ENCODE results near the gene PHLPP1. TPM values are rescaled to one million over a fixed set of nuclear protein-coding genes. Genes with fewer than 3 reads are reported as not detected.

PHLPP1 gene
- total RNA-seq, 1 donor from 2014 or later: 18.0 TPM

DNA sequence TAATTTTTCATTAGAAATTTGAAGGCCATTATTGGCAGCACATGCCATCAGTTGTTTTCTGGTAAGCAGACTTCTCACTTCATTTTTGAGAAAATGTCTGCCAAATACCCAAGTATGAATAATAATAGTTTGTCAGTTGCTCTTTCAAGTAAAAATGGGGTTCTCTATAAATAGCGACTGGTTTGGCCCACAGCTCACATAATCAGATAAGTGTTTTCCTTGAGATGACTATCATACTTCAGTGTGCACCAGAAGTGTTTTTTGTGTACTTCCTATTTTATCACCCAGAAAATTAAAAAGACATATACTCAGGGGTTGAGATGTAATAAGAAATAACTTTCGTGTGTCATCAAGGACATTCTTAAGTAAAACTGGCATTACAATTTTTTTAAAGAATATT is 147.1 kb downstream of the PHLPP1 start:
- Mint-ChIP-seq H3K4me1 (ENCODE audit: low read depth) (peaks cover 11% of the 10 kb centered on the region), H3K9me3 (ENCODE audit: low read depth) (no peaks in the 10 kb centered on the region), H3K27ac (no peak overlapping the region), H3K36me3 (ENCODE audit: insufficient read depth) (peaks cover 3% of the 10 kb centered on the region), H3K4me3 (ENCODE audit: low read depth) (no peak overlapping the region), H3K27me3 (no peaks in the 10 kb centered on the region)
- TF ChIP-seq, protein P1, sequence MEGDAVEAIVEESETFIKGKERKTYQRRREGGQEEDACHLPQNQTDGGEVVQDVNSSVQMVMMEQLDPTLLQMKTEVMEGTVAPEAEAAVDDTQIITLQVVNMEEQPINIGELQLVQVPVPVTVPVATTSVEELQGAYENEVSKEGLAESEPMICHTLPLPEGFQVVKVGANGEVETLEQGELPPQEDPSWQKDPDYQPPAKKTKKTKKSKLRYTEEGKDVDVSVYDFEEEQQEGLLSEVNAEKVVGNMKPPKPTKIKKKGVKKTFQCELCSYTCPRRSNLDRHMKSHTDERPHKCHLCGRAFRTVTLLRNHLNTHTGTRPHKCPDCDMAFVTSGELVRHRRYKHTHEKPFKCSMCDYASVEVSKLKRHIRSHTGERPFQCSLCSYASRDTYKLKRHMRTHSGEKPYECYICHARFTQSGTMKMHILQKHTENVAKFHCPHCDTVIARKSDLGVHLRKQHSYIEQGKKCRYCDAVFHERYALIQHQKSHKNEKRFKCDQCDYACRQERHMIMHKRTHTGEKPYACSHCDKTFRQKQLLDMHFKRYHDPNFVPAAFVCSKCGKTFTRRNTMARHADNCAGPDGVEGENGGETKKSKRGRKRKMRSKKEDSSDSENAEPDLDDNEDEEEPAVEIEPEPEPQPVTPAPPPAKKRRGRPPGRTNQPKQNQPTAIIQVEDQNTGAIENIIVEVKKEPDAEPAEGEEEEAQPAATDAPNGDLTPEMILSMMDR (IDR thresholded peaks at IDR 0.05; ENCODE audit: unreplicated experiment): no peak
- DNase-seq (ENCODE audit: low spot score, unreplicated experiment): no peak

- Mint-ChIP-seq H3K9me3 (ENCODE audit: low read depth) (no peaks in the 10 kb centered on the region), H3K36me3 (ENCODE audit: insufficient read depth) (peaks cover 3% of the 10 kb centered on the region), H3K4me3 (ENCODE audit: low read depth) (no peak overlapping the region), H3K4me1 (ENCODE audit: low read depth) (peaks cover 6% of the 10 kb centered on the region), H3K27ac (no peak overlapping the region), H3K27me3 (no peaks in the 10 kb centered on the region)
- TF ChIP-seq, protein P1 (IDR thresholded peaks at IDR 0.05; ENCODE audit: unreplicated experiment): no peak
- no peak for DNase-seq (ENCODE audit: low spot score, unreplicated experiment)
Measured at GRCh38 chr18:62863579-62864001, 148.2 kb downstream of the PHLPP1 start.

GRCh38 chr18:62865498-62865897 is 150.2 kb downstream of the PHLPP1 start:
- H3K4me1 Mint-ChIP-seq (ENCODE audit: low read depth): peaks cover 2% of the 10 kb centered on the region
- TF ChIP-seq, protein P1 (IDR thresholded peaks at IDR 0.05; ENCODE audit: unreplicated experiment): no peak
- H3K27me3 Mint-ChIP-seq: no peaks in the 10 kb centered on the region
- H3K27ac Mint-ChIP-seq: no peak overlapping the region
- no peaks in the 10 kb centered on the region for H3K9me3 Mint-ChIP-seq (ENCODE audit: low read depth)
- H3K4me3 Mint-ChIP-seq (ENCODE audit: low read depth): no peak overlapping the region
- no peak for DNase-seq (ENCODE audit: low spot score, unreplicated experiment)
- peaks cover 3% of the 10 kb centered on the region for H3K36me3 Mint-ChIP-seq (ENCODE audit: insufficient read depth)

GRCh38 chr18:62867534-62867933 is 152.2 kb downstream of the PHLPP1 start:
- Mint-ChIP-seq H3K4me3 (ENCODE audit: low read depth) (no peak overlapping the region), H3K27ac (no peak overlapping the region), H3K36me3 (ENCODE audit: insufficient read depth) (peaks cover 3% of the 10 kb centered on the region), H3K9me3 (ENCODE audit: low read depth) (no peaks in the 10 kb centered on the region), H3K27me3 (no peaks in the 10 kb centered on the region), H3K4me1 (ENCODE audit: low read depth) (peaks cover 1% of the 10 kb centered on the region)
- TF ChIP-seq, protein P1 (IDR thresholded peaks at IDR 0.05; ENCODE audit: unreplicated experiment): no peak
- no peak for DNase-seq (ENCODE audit: low spot score, unreplicated experiment)

DNA sequence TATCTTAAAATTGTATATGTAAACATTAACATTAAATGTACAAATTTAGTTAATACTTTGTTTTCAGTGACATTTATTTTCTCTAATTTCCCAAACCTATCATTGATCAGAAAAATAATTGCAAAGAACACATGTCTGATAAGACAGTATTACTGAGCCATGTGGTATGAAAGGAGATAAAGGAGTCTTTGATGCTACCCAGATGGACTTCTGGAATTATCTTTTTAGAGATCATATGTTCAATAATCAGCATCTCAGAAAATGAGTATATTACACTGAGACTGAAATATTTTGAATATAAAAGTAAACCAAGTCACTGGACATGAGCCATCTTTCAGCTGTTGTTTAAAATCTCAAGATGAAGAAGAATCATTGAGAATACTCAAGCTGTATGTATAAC is 153.3 kb downstream of the PHLPP1 start:
- Mint-ChIP-seq H3K36me3 (ENCODE audit: insufficient read depth) (peaks cover 3% of the 10 kb centered on the region), H3K4me3 (ENCODE audit: low read depth) (no peak overlapping the region), H3K27me3 (no peaks in the 10 kb centered on the region), H3K4me1 (ENCODE audit: low read depth) (peaks cover 1% of the 10 kb centered on the region), H3K27ac (no peak overlapping the region), H3K9me3 (ENCODE audit: low read depth) (no peaks in the 10 kb centered on the region)
- TF ChIP-seq, protein P1 (IDR thresholded peaks at IDR 0.05; ENCODE audit: unreplicated experiment): no peak
- no peak for DNase-seq (ENCODE audit: low spot score, unreplicated experiment)
